C4-2B (cell line): ENCODE data around the gene ITPKB.

Source experiments
- H3K27ac ChIP-seq: fragments of 450-650 bp; 2 replicates; pipeline ENCODE4 v1.5.1; 2017
- CTCF ChIP-seq: fragments of 450-650 bp; conservative IDR thresholded peaks from 2 replicates; pipeline ENCODE4 v1.5.1; 2017; ENCODE audit warnings: mild to moderate bottlenecking
- ZFX ChIP-seq: fragments of 450-650 bp; IDR thresholded peaks from 2 replicates; pipeline ENCODE4 v1.6.1; 2017

Gene ITPKB

GRCh38 chr1:226734611-226735153, 4.4 kb downstream of the ITPKB start:
- no peak overlapping the region for H3K27ac ChIP-seq
- TF ChIP-seq CTCF (no peak), ZFX (no peak)

GRCh38 chr1:226733876-226734275, 5.2 kb downstream of the ITPKB start:
- no peak overlapping the region for H3K27ac ChIP-seq
- TF ChIP-seq ZFX (no peak), CTCF (no peak)

- TF ChIP-seq ZFX (no peak), CTCF (no peak)
- no peak overlapping the region for H3K27ac ChIP-seq
Measured at GRCh38 chr1:226733304-226733703, 5.8 kb downstream of the ITPKB start.

GRCh38 chr1:226732856-226733291, 6.2 kb downstream of the ITPKB start:
- TF ChIP-seq CTCF, result no peak
- no peak for TF ChIP-seq ZFX
- H3K27ac ChIP-seq, result no peak overlapping the region

GRCh38 chr1:226731257-226731893, 7.7 kb downstream of the ITPKB start:
- H3K27ac ChIP-seq, result no peak overlapping the region
- TF ChIP-seq ZFX, result no peak
- no peak for TF ChIP-seq CTCF

GRCh38 chr1:226730836-226731235, 8.2 kb downstream of the ITPKB start:
- H3K27ac ChIP-seq, result no peak overlapping the region
- TF ChIP-seq ZFX (no peak), CTCF (no peak)

- TF ChIP-seq CTCF, result no peak
- TF ChIP-seq ZFX, result no peak
- H3K27ac ChIP-seq, result no peak overlapping the region
Measured at GRCh38 chr1:226730071-226730470, 9.0 kb downstream of the ITPKB start.
